GM12878 (cell line): ENCODE results near the gene FRYL. TPM values are rescaled to one million over a fixed set of nuclear protein-coding genes. Genes with fewer than 3 reads are reported as not detected.

Experiments
- ATAC-seq: fragments of 200-7000 bp; cut with Tn5 transposase; 3 replicates; pipeline ENCODE4 v1.9.1; 2020; ENCODE audit warnings: mild to moderate bottlenecking, moderate library complexity
- BruUV-seq: library from RNA; stranded (reverse); fragments of 400-500 nt; replicated peaks from 2 replicates; lab custom pipeline; 2021; lab: Mats Ljungman, UMichigan
- CTCF ChIA-PET: fragments of 300-600 bp; sonication (Branson Sonifier 250); formaldehyde crosslinking; extraction: SDS; loops from one replicate; lab custom pipeline; 2021; ENCODE audit warnings: inconsistent platforms; lab: Yijun Ruan, JAX
- POLR2A ChIA-PET: fragments of 350-600 bp; formaldehyde crosslinking; extraction: SDS; loops from one replicate; lab custom pipeline; 2021; ENCODE audit warnings: inconsistent platforms; lab: Charles Lee
- RAD21 ChIA-PET: fragments of 300-600 bp; sonication (Branson Sonifier 250); formaldehyde crosslinking; loops from one replicate; lab custom pipeline; 2023; ENCODE audit warnings: antibody characterized with exemption; ENCODE audit not compliant: unreplicated experiment; lab: Charles Lee
- SMC1A ChIA-PET: fragments of 300-600 bp; sonication (Branson Sonifier 250); formaldehyde crosslinking; loops from one replicate; lab custom pipeline; 2023; ENCODE audit not compliant: unreplicated experiment, uncharacterized antibody; lab: Charles Lee
- DNase-seq: peaks from one replicate; pipeline ENCODE4 v3.0.0-alpha.2; 2011; ENCODE audit warnings: low read depth, low spot score
- FAIRE-seq: peaks from 3 replicates; lab custom pipeline; 2011; peaks lifted over from hg19 to GRCh38; lab: Jason Lieb, UNC
- H2AFZ ChIP-seq: 2 replicates; pipeline ENCODE4 v1.6.0; 2011; ENCODE audit warnings: low read depth, low read length, control low read depth; ENCODE audit not compliant: control insufficient read depth
- H3K27ac ChIP-seq: 2 replicates; pipeline ENCODE4 v1.5.1; 2011; ENCODE audit warnings: control low read depth; ENCODE audit not compliant: control insufficient read depth, insufficient read depth
- H3K27me3 ChIP-seq, 2 experiments: replicated peaks in 1 of 2; 2 replicates each; pipeline versions ENCODE4 v1.6.0 to v1.6.1; 2011; ENCODE audit warnings: low read length in 1 of 2; ENCODE audit not compliant: control insufficient read depth in 2 of 2, insufficient read depth in 2 of 2
- H3K36me3 ChIP-seq, 2 experiments: 2 replicates each; pipeline ENCODE4 v1.5.1; 2011; ENCODE audit warnings: low read length in 1 of 2; ENCODE audit not compliant: control insufficient read depth in 2 of 2, insufficient read depth in 2 of 2
- H3K4me1 ChIP-seq: 2 replicates; pipeline ENCODE4 v1.6.1; 2011; ENCODE audit warnings: mild to moderate bottlenecking, low read length, moderate library complexity, mixed read lengths; ENCODE audit not compliant: control insufficient read depth, insufficient read depth
- H3K4me2 ChIP-seq: 2 replicates; pipeline ENCODE4 v1.6.0; 2011; ENCODE audit warnings: control low read depth; ENCODE audit not compliant: control insufficient read depth, insufficient read depth
- H3K4me3 ChIP-seq: fragments of 200-600 bp; sonication (generic); 2 replicates; pipeline ENCODE4 v1.5.1; 2016
- H3K79me2 ChIP-seq: 2 replicates; pipeline ENCODE4 v1.6.0; 2011; ENCODE audit warnings: low read length; ENCODE audit not compliant: control insufficient read depth, insufficient read depth
- H3K9ac ChIP-seq: 2 replicates; pipeline ENCODE4 v1.8.0; 2011; ENCODE audit warnings: low read length, control low read depth, mixed read lengths; ENCODE audit not compliant: control insufficient read depth, insufficient read depth
- H3K9me3 ChIP-seq: replicated peaks from 3 replicates; pipeline ENCODE4 v1.5.1; 2011; ENCODE audit warnings: mild to moderate bottlenecking, low read length; ENCODE audit not compliant: control insufficient read depth, insufficient read depth
- H4K20me1 ChIP-seq: 2 replicates; pipeline ENCODE4 v1.6.0; 2011; ENCODE audit not compliant: control insufficient read depth, insufficient read depth
- BACH1 ChIP-seq: fragments of 450-650 bp; IDR thresholded peaks from 2 replicates; pipeline ENCODE4 v1.6.1; 2017; ENCODE audit warnings: mild to moderate bottlenecking, borderline replicate concordance
- IKZF1 ChIP-seq: fragments of 450-650 bp; conservative IDR thresholded peaks from 2 replicates; pipeline ENCODE4 v1.6.1; 2017; ENCODE audit warnings: antibody characterized with exemption, mild to moderate bottlenecking
- KLF5 ChIP-seq: fragments of 450-650 bp; IDR thresholded peaks from 2 replicates; pipeline ENCODE4 v1.6.1; 2014; ENCODE audit warnings: mild to moderate bottlenecking; ENCODE audit not compliant: partially characterized antibody
- NR2F1 ChIP-seq: fragments of 450-650 bp; conservative IDR thresholded peaks from 2 replicates; pipeline ENCODE4 v1.6.1; 2017; ENCODE audit warnings: mild to moderate bottlenecking
- PML ChIP-seq: IDR thresholded peaks from 2 replicates; pipeline ENCODE4 v1.6.1; 2012; ENCODE audit warnings: low read length, inconsistent platforms
- SMC3 ChIP-seq: IDR thresholded peaks from 2 replicates; pipeline ENCODE4 v1.6.1; 2011; ENCODE audit warnings: low read length, improper control_type of control experiment, borderline replicate concordance
- WGBS: methylation state at CpG from one replicate; pipeline ENCODE4 v1.1.6; 2016; ENCODE audit warnings: low lambda C conversion rate; ENCODE audit not compliant: insufficient replicate concordance, insufficient coverage; ENCODE audit errors: missing lambda C conversion rate; 5-methylcytosine and 5-hydroxymethylcytosine counted together
- in situ Hi-C: fragments of 300-500 bp; cut with MboI; formaldehyde crosslinking; loops from 9 replicates; pipeline ENCODE4 v1.14.3; 2018; ENCODE audit warnings: mixed read lengths
- intact Hi-C: fragments of 100-400 bp; cut with micrococcal nuclease; formaldehyde crosslinking; loops from one replicate; pipeline ENCODE4 v1.14.2; 2022; ENCODE audit not compliant: unreplicated experiment
- polyA plus RNA-seq, 11 experiments: library from polyadenylated mRNA; depleted of rRNA in 4 of 11; unstranded in 6 of 11; stranded (reverse) in 5 of 11; fragments of >200 nt; fragmentation: Nextera tagmentation in 4 of 11; fragmentation: Illumina TruSeq in 1 of 11; extraction: Ambion mirVana in 4 of 11; extraction: Trizol in 1 of 11; gene quantifications; 1 replicate in 1 of 11; 2 replicates in 10 of 11; pipeline versions ENCODE4 v1.2.1 to v1.2.3, GENCODE V29; 2011 to 2016; ENCODE audit warnings: inconsistent platforms in 2 of 11, missing spikeins in 2 of 11, low read depth in 1 of 11
- total RNA-seq, 4 experiments: library from RNA; depleted of rRNA in 3 of 4; stranded (reverse); fragments of >200 nt in 3 of 4; fragmentation: Illumina TruSeq in 1 of 4; extraction: Trizol in 1 of 4; gene quantifications; 2 replicates each; pipeline versions ENCODE4 v1.2.1 to v1.2.3, GENCODE V29; 2013 to 2021
- TF ChIP-seq, protein P1 (sequence below): IDR thresholded peaks from 2 replicates; pipeline ENCODE4 v1.6.1; 2012; ENCODE audit warnings: low read depth, low read length, improper control_type of control experiment
- TF ChIP-seq, protein P2 (sequence below): IDR thresholded peaks from 2 replicates; pipeline ENCODE4 v1.6.1; 2012; ENCODE audit warnings: improper control_type of control experiment, low read depth, low read length; ENCODE audit not compliant: insufficient replicate concordance

Gene FRYL
- total and polyA plus RNA-seq, 10 of the 15 experiments (the other 5 are each of a cell fraction or from before 2014, with no cell fraction given), result 10.3 to 50.6 (median 28.7) TPM

GRCh38 chr4:48526406-48526805, 253.7 kb downstream of the FRYL start:
- Histone ChIP-seq H3K4me2 (no peak overlapping the region), H3K79me2 (no peaks in the 10 kb centered on the region), H3K4me3 (no peak overlapping the region), H3K4me1 (no peaks in the 10 kb centered on the region), H3K27ac (no peak overlapping the region), H3K36me3 (peaks cover 9 to 43% of the 10 kb centered on the region in 2 experiments), H3K27me3 (no peaks in the 10 kb centered on the region), H4K20me1 (no peaks in the 10 kb centered on the region), H3K9ac (no peak overlapping the region), H2AFZ (no peak overlapping the region), H3K9me3 (no peaks in the 10 kb centered on the region)
- no peak for ATAC-seq
- no TSS peak for BruUV-seq
- ChIA-PET SMC1A (interaction anchor here (1.1 to 2.4 kb wide), 4 partner anchors 14 to 154 kb away, joined by 3 to 9 read pairs (median 8); no protein-coding TSS in a partner anchor), RAD21 (no interaction called here), POLR2A (no interaction called here), CTCF (interaction anchor here (0.7 to 1.5 kb wide), 7 partner anchors 12 to 436 kb away, joined by 3 to 4 read pairs (median 3); no protein-coding TSS in a partner anchor)
- intact Hi-C loops, result no loop called here
- DNase-seq, result no peak
- WGBS, result 92% methylated on average over 1 of the region's 1 CpG
- no peak for TF ChIP-seq SMC3
- TF ChIP-seq PML, result no peak
- TF ChIP-seq IKZF1, result no peak
- no peak for TF ChIP-seq KLF5
- TF ChIP-seq, protein P1, sequence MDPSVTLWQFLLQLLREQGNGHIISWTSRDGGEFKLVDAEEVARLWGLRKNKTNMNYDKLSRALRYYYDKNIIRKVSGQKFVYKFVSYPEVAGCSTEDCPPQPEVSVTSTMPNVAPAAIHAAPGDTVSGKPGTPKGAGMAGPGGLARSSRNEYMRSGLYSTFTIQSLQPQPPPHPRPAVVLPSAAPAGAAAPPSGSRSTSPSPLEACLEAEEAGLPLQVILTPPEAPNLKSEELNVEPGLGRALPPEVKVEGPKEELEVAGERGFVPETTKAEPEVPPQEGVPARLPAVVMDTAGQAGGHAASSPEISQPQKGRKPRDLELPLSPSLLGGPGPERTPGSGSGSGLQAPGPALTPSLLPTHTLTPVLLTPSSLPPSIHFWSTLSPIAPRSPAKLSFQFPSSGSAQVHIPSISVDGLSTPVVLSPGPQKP, result no peak
- TF ChIP-seq, protein P2, sequence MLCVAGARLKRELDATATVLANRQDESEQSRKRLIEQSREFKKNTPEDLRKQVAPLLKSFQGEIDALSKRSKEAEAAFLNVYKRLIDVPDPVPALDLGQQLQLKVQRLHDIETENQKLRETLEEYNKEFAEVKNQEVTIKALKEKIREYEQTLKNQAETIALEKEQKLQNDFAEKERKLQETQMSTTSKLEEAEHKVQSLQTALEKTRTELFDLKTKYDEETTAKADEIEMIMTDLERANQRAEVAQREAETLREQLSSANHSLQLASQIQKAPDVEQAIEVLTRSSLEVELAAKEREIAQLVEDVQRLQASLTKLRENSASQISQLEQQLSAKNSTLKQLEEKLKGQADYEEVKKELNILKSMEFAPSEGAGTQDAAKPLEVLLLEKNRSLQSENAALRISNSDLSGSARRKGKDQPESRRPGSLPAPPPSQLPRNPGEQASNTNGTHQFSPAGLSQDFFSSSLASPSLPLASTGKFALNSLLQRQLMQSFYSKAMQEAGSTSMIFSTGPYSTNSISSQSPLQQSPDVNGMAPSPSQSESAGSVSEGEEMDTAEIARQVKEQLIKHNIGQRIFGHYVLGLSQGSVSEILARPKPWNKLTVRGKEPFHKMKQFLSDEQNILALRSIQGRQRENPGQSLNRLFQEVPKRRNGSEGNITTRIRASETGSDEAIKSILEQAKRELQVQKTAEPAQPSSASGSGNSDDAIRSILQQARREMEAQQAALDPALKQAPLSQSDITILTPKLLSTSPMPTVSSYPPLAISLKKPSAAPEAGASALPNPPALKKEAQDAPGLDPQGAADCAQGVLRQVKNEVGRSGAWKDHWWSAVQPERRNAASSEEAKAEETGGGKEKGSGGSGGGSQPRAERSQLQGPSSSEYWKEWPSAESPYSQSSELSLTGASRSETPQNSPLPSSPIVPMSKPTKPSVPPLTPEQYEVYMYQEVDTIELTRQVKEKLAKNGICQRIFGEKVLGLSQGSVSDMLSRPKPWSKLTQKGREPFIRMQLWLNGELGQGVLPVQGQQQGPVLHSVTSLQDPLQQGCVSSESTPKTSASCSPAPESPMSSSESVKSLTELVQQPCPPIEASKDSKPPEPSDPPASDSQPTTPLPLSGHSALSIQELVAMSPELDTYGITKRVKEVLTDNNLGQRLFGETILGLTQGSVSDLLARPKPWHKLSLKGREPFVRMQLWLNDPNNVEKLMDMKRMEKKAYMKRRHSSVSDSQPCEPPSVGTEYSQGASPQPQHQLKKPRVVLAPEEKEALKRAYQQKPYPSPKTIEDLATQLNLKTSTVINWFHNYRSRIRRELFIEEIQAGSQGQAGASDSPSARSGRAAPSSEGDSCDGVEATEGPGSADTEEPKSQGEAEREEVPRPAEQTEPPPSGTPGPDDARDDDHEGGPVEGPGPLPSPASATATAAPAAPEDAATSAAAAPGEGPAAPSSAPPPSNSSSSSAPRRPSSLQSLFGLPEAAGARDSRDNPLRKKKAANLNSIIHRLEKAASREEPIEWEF, result no peak
- TF ChIP-seq BACH1, result no peak
- no peak for TF ChIP-seq NR2F1
- no peak for FAIRE-seq
- in situ Hi-C loops, result no loop called here
